HEK293 (cell line): Measurements from ENCODE around the gene MESD.

ENCODE experiments used
- CTCF ChIA-PET: fragments of 350-600 bp; formaldehyde crosslinking; extraction: SDS; loops from one replicate; lab custom pipeline; 2021; ENCODE audit warnings: antibody characterized with exemption; lab: Yijun Ruan, JAX
- POLR2A ChIA-PET: fragments of 300-600 bp; formaldehyde crosslinking; extraction: SDS; loops from one replicate; lab custom pipeline; 2020; ENCODE audit warnings: antibody characterized with exemption, inconsistent platforms; lab: Yijun Ruan, JAX
- H3K27ac ChIP-seq: fragments of 200-500 bp; sonication (Bioruptor generic); 2 replicates; pipeline ENCODE4 v1.5.1; 2014; ENCODE audit warnings: low read depth, low read length, control low read depth, inconsistent platforms; ENCODE audit errors: extremely low read depth
- H3K36me3 ChIP-seq, 2 experiments: fragments of 200-500 bp in 1 of 2; sonication (Bioruptor generic) in 1 of 2; 1 replicate in 1 of 2; 2 replicates in 1 of 2; pipeline ENCODE4 v1.5.1; 2014 to 2017; ENCODE audit warnings: inconsistent platforms in 2 of 2, low read length in 2 of 2; ENCODE audit not compliant: control insufficient read depth in 2 of 2, insufficient read depth in 1 of 2
- H3K4me1 ChIP-seq: fragments of 200-500 bp; sonication (Bioruptor generic); 2 replicates; pipeline ENCODE4 v1.5.1; 2014; ENCODE audit warnings: mild to moderate bottlenecking, low read length, inconsistent platforms; ENCODE audit not compliant: control insufficient read depth, insufficient read depth
- H3K4me3 ChIP-seq: 2 replicates; pipeline ENCODE4 v1.5.1; 2011; ENCODE audit warnings: low read depth, mild to moderate bottlenecking, control low read depth, low read length, moderate library complexity
- H3K9me3 ChIP-seq: fragments of 200-500 bp; sonication (Bioruptor generic); 2 replicates; pipeline ENCODE4 v1.5.1; 2014; ENCODE audit warnings: low read depth, low read length, inconsistent platforms; ENCODE audit not compliant: control insufficient read depth, insufficient read depth
- ZNF211 ChIP-seq: fragments of 450-650 bp; formaldehyde crosslinking; IDR thresholded peaks from 2 replicates; pipeline ENCODE4 v1.5.1; 2016; ENCODE audit warnings: low read depth, missing biosample characterization, missing genetic modification characterization
- ZNF214 ChIP-seq: fragments of 450-650 bp; formaldehyde crosslinking; IDR thresholded peaks from 2 replicates; pipeline ENCODE4 v1.5.1; 2017; ENCODE audit warnings: missing biosample characterization, mild to moderate bottlenecking, missing genetic modification characterization, borderline replicate concordance
- ZNF248 ChIP-seq: fragments of 450-650 bp; formaldehyde crosslinking; IDR thresholded peaks from 2 replicates; pipeline ENCODE4 v1.5.1; 2017; ENCODE audit warnings: missing biosample characterization, missing genetic modification characterization
- ZNF311 ChIP-seq: fragments of 450-650 bp; formaldehyde crosslinking; IDR thresholded peaks from 2 replicates; pipeline ENCODE4 v1.5.1; 2017; ENCODE audit warnings: missing biosample characterization, missing genetic modification characterization, borderline replicate concordance
- ZNF610 ChIP-seq: fragments of 450-650 bp; formaldehyde crosslinking; IDR thresholded peaks from 2 replicates; pipeline ENCODE4 v1.5.1; 2016; ENCODE audit warnings: missing biosample characterization, missing genetic modification characterization, borderline replicate concordance
- ZNF660 ChIP-seq: fragments of 450-650 bp; IDR thresholded peaks from 2 replicates; pipeline ENCODE4 v1.5.1; 2018; ENCODE audit warnings: missing biosample characterization, mild to moderate bottlenecking, missing genetic modification characterization
- TF ChIP-seq, protein P1 (sequence below): fragments of 450-650 bp; formaldehyde crosslinking; IDR thresholded peaks from 2 replicates; pipeline ENCODE4 v1.5.1; 2016; ENCODE audit warnings: missing biosample characterization, missing genetic modification characterization
- TF ChIP-seq, protein P2 (sequence below): fragments of 450-650 bp; formaldehyde crosslinking; conservative IDR thresholded peaks from 2 replicates; pipeline ENCODE4 v1.5.1; 2016; ENCODE audit warnings: low read depth, missing biosample characterization, missing genetic modification characterization
- TF ChIP-seq, protein P3 (sequence below): fragments of 450-650 bp; formaldehyde crosslinking; IDR thresholded peaks from 2 replicates; pipeline ENCODE4 v1.5.1; 2017; ENCODE audit warnings: missing biosample characterization, missing genetic modification characterization
- TF ChIP-seq, protein P4 (sequence below): fragments of 450-650 bp; formaldehyde crosslinking; IDR thresholded peaks from 2 replicates; pipeline ENCODE4; 2016; ENCODE audit warnings: missing biosample characterization, missing genetic modification characterization

MESD gene

GRCh38 chr15:81010086-81010485 is 20.5 kb upstream of the MESD start (continued):
- TF ChIP-seq, protein P1, sequence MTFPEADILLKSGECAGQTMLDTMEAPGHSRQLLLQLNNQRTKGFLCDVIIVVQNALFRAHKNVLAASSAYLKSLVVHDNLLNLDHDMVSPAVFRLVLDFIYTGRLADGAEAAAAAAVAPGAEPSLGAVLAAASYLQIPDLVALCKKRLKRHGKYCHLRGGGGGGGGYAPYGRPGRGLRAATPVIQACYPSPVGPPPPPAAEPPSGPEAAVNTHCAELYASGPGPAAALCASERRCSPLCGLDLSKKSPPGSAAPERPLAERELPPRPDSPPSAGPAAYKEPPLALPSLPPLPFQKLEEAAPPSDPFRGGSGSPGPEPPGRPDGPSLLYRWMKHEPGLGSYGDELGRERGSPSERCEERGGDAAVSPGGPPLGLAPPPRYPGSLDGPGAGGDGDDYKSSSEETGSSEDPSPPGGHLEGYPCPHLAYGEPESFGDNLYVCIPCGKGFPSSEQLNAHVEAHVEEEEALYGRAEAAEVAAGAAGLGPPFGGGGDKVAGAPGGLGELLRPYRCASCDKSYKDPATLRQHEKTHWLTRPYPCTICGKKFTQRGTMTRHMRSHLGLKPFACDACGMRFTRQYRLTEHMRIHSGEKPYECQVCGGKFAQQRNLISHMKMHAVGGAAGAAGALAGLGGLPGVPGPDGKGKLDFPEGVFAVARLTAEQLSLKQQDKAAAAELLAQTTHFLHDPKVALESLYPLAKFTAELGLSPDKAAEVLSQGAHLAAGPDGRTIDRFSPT (tag by site-specific recombination), result no peak
- TF ChIP-seq, protein P2, sequence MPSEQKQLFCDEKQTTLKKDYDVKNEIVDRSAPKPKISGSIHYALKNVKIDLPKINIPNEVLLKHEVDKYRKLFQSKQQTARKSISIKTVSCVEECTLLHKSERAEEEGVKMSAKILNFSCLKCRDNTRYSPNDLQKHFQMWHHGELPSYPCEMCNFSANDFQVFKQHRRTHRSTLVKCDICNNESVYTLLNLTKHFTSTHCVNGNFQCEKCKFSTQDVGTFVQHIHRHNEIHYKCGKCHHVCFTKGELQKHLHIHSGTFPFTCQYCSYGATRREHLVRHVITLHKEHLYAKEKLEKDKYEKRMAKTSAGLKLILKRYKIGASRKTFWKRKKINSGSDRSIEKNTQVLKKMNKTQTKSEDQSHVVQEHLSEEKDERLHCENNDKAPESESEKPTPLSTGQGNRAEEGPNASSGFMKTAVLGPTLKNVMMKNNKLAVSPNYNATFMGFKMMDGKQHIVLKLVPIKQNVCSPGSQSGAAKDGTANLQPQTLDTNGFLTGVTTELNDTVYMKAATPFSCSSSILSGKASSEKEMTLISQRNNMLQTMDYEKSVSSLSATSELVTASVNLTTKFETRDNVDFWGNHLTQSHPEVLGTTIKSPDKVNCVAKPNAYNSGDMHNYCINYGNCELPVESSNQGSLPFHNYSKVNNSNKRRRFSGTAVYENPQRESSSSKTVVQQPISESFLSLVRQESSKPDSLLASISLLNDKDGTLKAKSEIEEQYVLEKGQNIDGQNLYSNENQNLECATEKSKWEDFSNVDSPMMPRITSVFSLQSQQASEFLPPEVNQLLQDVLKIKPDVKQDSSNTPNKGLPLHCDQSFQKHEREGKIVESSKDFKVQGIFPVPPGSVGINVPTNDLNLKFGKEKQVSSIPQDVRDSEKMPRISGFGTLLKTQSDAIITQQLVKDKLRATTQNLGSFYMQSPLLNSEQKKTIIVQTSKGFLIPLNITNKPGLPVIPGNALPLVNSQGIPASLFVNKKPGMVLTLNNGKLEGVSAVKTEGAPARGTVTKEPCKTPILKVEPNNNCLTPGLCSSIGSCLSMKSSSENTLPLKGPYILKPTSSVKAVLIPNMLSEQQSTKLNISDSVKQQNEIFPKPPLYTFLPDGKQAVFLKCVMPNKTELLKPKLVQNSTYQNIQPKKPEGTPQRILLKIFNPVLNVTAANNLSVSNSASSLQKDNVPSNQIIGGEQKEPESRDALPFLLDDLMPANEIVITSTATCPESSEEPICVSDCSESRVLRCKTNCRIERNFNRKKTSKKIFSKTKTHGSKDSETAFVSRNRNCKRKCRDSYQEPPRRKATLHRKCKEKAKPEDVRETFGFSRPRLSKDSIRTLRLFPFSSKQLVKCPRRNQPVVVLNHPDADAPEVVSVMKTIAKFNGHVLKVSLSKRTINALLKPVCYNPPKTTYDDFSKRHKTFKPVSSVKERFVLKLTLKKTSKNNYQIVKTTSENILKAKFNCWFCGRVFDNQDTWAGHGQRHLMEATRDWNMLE (tag by site-specific recombination), result no peak

DNA sequence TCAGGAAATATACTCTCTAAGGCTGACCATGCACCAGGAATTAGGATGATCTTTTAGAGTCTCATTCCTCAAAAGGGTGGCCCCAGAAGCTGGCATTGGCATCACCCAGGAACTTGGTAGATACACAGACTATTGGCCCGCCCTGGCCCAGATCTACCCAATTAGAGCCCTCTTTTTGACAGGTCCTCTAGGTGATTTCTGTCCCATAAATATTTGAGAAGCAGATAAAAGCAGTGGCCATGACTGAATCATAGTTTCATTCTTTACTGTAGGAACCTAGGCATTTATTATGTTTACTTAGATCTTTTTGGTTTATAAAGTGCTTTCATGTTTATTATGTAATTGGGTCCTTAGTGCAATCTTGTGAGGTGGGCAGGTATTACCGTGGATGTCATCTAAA is 18.7 kb upstream of the MESD start:
- no peak for TF ChIP-seq ZNF214
- TF ChIP-seq, protein P3, sequence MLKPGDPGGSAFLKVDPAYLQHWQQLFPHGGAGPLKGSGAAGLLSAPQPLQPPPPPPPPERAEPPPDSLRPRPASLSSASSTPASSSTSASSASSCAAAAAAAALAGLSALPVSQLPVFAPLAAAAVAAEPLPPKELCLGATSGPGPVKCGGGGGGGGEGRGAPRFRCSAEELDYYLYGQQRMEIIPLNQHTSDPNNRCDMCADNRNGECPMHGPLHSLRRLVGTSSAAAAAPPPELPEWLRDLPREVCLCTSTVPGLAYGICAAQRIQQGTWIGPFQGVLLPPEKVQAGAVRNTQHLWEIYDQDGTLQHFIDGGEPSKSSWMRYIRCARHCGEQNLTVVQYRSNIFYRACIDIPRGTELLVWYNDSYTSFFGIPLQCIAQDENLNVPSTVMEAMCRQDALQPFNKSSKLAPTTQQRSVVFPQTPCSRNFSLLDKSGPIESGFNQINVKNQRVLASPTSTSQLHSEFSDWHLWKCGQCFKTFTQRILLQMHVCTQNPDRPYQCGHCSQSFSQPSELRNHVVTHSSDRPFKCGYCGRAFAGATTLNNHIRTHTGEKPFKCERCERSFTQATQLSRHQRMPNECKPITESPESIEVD (tag by site-specific recombination), result 0 out of 2 replicates have a peak, but pooled peaks have one; percentile 9
- ChIA-PET CTCF (interaction anchor here (0.9 to 1.7 kb wide), 2 partner anchors 258 kb away, joined by 3 to 8 read pairs; no protein-coding TSS in a partner anchor), POLR2A (no interaction called here)
- no peak overlapping the region for H3K4me3 ChIP-seq
- H3K27ac ChIP-seq, result no peak overlapping the region
- peaks cover 11% of the 10 kb centered on the region; the same call in 1 of the 2 replicates for H3K4me1 ChIP-seq
- peaks cover 0 to 3% of the 10 kb centered on the region in 2 experiments; a peak in 1 of 3 replicates for H3K36me3 ChIP-seq
- no peaks in the 10 kb centered on the region for H3K9me3 ChIP-seq

DNA sequence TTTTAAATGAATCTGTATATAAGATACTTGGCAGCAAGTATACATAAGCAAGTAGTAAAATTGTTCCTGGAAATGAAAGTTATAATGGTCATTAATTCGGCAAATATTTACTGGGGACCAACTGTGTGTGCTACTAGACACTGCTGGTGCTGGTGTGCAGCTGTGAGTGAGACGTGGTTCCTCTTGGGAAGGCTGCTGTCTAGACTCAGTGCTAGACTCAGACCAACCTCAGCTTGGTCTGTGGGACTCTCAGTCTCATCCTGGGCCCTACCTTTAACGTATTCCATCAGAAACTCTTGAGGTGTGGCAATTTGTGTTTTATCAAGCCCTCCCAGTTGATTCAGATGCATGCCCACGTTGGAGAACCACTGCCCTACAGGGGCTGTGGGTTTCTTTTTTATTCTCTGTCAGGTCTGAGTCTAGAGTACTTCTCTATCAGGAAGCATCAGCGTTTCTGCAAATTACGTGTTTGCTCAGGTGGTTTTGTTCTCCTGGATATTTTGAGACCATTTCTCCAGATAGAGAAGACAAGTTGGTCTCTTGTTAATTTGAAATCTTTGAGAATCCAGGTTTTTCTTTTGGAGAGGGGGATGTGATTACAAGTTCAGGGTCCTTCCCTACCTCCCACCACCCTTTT is 17.9 kb upstream of the MESD start:
- peaks cover 11% of the 10 kb centered on the region for H3K4me1 ChIP-seq
- TF ChIP-seq ZNF311 (tag by site-specific recombination) (no peak), ZNF610 (tag by site-specific recombination) (no peak), ZNF211 (tag by site-specific recombination) (no peak)
- POLR2A ChIA-PET, result interaction anchor here (1.0 kb wide), 1 partner anchor 13 kb away, joined by 6 read pairs; no protein-coding TSS in a partner anchor
- H3K27ac ChIP-seq, result no peak overlapping the region
- no peaks in the 10 kb centered on the region for H3K9me3 ChIP-seq
- CTCF ChIA-PET, result interaction anchor here (0.9 to 1.0 kb wide), 2 partner anchors 258 to 259 kb away, joined by 3 to 4 read pairs; no protein-coding TSS in a partner anchor
- H3K4me3 ChIP-seq, result no peak overlapping the region
- H3K36me3 ChIP-seq, result peaks cover 3 to 6% of the 10 kb centered on the region in 2 experiments; a peak in 2 of 3 replicates

- no peak overlapping the region for H3K4me3 ChIP-seq
- no peaks in the 10 kb centered on the region for H3K9me3 ChIP-seq
- peaks cover 14% of the 10 kb centered on the region for H3K4me1 ChIP-seq
- H3K27ac ChIP-seq, result no peak overlapping the region
- POLR2A ChIA-PET, result interaction anchor here (1.0 kb wide), 1 partner anchor 14 kb away, joined by 6 read pairs; no protein-coding TSS in a partner anchor
- H3K36me3 ChIP-seq, result peaks cover 3 to 9% of the 10 kb centered on the region in 2 experiments; a peak in 2 of 3 replicates
- CTCF ChIA-PET, result interaction anchor here (0.6 to 1.0 kb wide), 2 partner anchors 99 to 260 kb away, joined by 3 to 4 read pairs; no protein-coding TSS in a partner anchor
- TF ChIP-seq ZNF248 (tag by site-specific recombination) (no peak), ZNF660 (tag by site-specific recombination) (no peak)
- TF ChIP-seq, protein P4, sequence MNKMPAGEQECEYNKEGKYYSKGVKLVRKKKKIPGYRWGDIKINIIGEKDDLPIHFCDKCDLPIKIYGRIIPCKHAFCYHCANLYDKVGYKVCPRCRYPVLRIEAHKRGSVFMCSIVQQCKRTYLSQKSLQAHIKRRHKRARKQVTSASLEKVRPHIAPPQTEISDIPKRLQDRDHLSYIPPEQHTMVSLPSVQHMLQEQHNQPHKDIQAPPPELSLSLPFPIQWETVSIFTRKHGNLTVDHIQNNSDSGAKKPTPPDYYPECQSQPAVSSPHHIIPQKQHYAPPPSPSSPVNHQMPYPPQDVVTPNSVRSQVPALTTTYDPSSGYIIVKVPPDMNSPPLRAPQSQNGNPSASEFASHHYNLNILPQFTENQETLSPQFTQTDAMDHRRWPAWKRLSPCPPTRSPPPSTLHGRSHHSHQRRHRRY (tag by site-specific recombination), result no peak
- TF ChIP-seq, protein P2 (tag by site-specific recombination), result no peak
Observed at GRCh38 chr15:81006124-81006523, 16.5 kb upstream of the MESD start.
